Ectodermal cell (in vitro differentiated cells): Measurements from ENCODE around the gene SYT14.

Source experiments
- H3K27ac ChIP-seq: 2 replicates; pipeline ENCODE4 v1.7.0; 2013; ENCODE audit warnings: mild to moderate bottlenecking, low read depth, low read length; ENCODE audit not compliant: insufficient read depth, poor library complexity, severe bottlenecking
- H3K27me3 ChIP-seq: 2 replicates; pipeline ENCODE4 v1.7.0; 2013; ENCODE audit warnings: mild to moderate bottlenecking, low read length; ENCODE audit not compliant: insufficient read depth, control insufficient read depth, poor library complexity, severe bottlenecking
- H3K36me3 ChIP-seq: one replicate; pipeline ENCODE4 v1.7.0; 2013; ENCODE audit warnings: low read length; ENCODE audit not compliant: control insufficient read depth, insufficient read depth
- H3K4me1 ChIP-seq: one replicate; pipeline ENCODE4 v1.7.0; 2013; ENCODE audit warnings: low read length; ENCODE audit not compliant: control insufficient read depth, insufficient read depth
- H3K4me3 ChIP-seq: 2 replicates; pipeline ENCODE4 v1.7.0; 2013; ENCODE audit warnings: low read depth, low read length, control low read depth; ENCODE audit not compliant: insufficient read depth
- H3K9me3 ChIP-seq: 2 replicates; pipeline ENCODE4 v1.7.0; 2013; ENCODE audit warnings: mild to moderate bottlenecking, low read length, moderate library complexity; ENCODE audit not compliant: control insufficient read depth
- WGBS, 2 experiments: methylation state at CpG; one replicate each; pipeline ENCODE4 v1.1.7; 2013; ENCODE audit warnings: missing lambda C conversion rate in 2 of 2; 5-methylcytosine and 5-hydroxymethylcytosine counted together

The SYT14 gene

GRCh38 chr1:210125143-210125542 is 187.1 kb downstream of the SYT14 start:
- Histone ChIP-seq H3K27me3 (no peaks in the 10 kb centered on the region), H3K4me1 (no peaks in the 10 kb centered on the region), H3K36me3 (no peaks in the 10 kb centered on the region), H3K27ac (no peak overlapping the region), H3K4me3 (no peak overlapping the region), H3K9me3 (no peaks in the 10 kb centered on the region)
- 88 to 98% methylated on average over 3 to 4 of the region's 4 CpGs for WGBS, 2 experiments

- H3K4me1 ChIP-seq = no peaks in the 10 kb centered on the region
- H3K27me3 ChIP-seq = no peaks in the 10 kb centered on the region
- H3K36me3 ChIP-seq = no peaks in the 10 kb centered on the region
- H3K9me3 ChIP-seq = no peaks in the 10 kb centered on the region
- 68 to 70% methylated on average over 4 of the region's 4 CpGs for WGBS, 2 experiments
- H3K4me3 ChIP-seq = no peak overlapping the region
- H3K27ac ChIP-seq = no peak overlapping the region
Observed at GRCh38 chr1:210129092-210129491, 191.1 kb downstream of the SYT14 start.

- WGBS, 2 experiments = 90 to 97% methylated on average over 1 to 2 of the region's 2 CpGs
- H3K27ac ChIP-seq = no peak overlapping the region
- no peaks in the 10 kb centered on the region for H3K36me3 ChIP-seq
- no peaks in the 10 kb centered on the region for H3K9me3 ChIP-seq
- H3K4me3 ChIP-seq = no peak overlapping the region
- no peaks in the 10 kb centered on the region for H3K27me3 ChIP-seq
- H3K4me1 ChIP-seq = no peaks in the 10 kb centered on the region
Observed at GRCh38 chr1:210129759-210130158, 191.7 kb downstream of the SYT14 start.

- H3K4me1 ChIP-seq = no peaks in the 10 kb centered on the region
- H3K27me3 ChIP-seq = no peaks in the 10 kb centered on the region
- 63 to 78% methylated on average over 2 to 3 of the region's 3 CpGs for WGBS, 2 experiments
- no peaks in the 10 kb centered on the region for H3K9me3 ChIP-seq
- no peak overlapping the region for H3K27ac ChIP-seq
- no peaks in the 10 kb centered on the region for H3K36me3 ChIP-seq
- H3K4me3 ChIP-seq = no peak overlapping the region
Observed at GRCh38 chr1:210132582-210132981, 194.6 kb downstream of the SYT14 start.

GRCh38 chr1:210143465-210144062 is 205.5 kb downstream of the SYT14 start:
- no peak overlapping the region for H3K27ac ChIP-seq
- H3K9me3 ChIP-seq = no peaks in the 10 kb centered on the region
- H3K27me3 ChIP-seq = no peaks in the 10 kb centered on the region
- no peaks in the 10 kb centered on the region for H3K4me1 ChIP-seq
- WGBS, 2 experiments = 50% methylated on average over 2 of the region's 4 CpGs
- H3K4me3 ChIP-seq = no peak overlapping the region
- H3K36me3 ChIP-seq = no peaks in the 10 kb centered on the region

- Histone ChIP-seq H3K4me1 (no peaks in the 10 kb centered on the region), H3K4me3 (no peak overlapping the region), H3K27ac (no peak overlapping the region), H3K9me3 (no peaks in the 10 kb centered on the region), H3K27me3 (no peaks in the 10 kb centered on the region), H3K36me3 (no peaks in the 10 kb centered on the region)
- 82 to 92% methylated on average over 1 to 2 of the region's 3 CpGs for WGBS, 2 experiments
Observed at GRCh38 chr1:210144736-210145135, 206.7 kb downstream of the SYT14 start.

- Histone ChIP-seq H3K4me1 (no peaks in the 10 kb centered on the region), H3K36me3 (no peaks in the 10 kb centered on the region), H3K9me3 (no peaks in the 10 kb centered on the region), H3K27me3 (no peaks in the 10 kb centered on the region), H3K4me3 (no peak overlapping the region), H3K27ac (no peak overlapping the region)
- WGBS, 2 experiments = 90 to 94% methylated on average over 2 to 3 of the region's 3 CpGs
Observed at GRCh38 chr1:210151052-210151672, 213.1 kb downstream of the SYT14 start.

GRCh38 chr1:210159211-210159610 is 221.2 kb downstream of the SYT14 start:
- Histone ChIP-seq H3K4me3 (no peak overlapping the region), H3K4me1 (peaks cover 8% of the 10 kb centered on the region), H3K27ac (no peak overlapping the region), H3K27me3 (no peaks in the 10 kb centered on the region), H3K36me3 (no peaks in the 10 kb centered on the region), H3K9me3 (no peaks in the 10 kb centered on the region)
- 60 to 72% methylated on average over 1 to 2 of the region's 2 CpGs for WGBS, 2 experiments

GRCh38 chr1:210170220-210170619 is 232.2 kb downstream of the SYT14 start:
- no peak overlapping the region for H3K27ac ChIP-seq
- no peaks in the 10 kb centered on the region for H3K27me3 ChIP-seq
- no peaks in the 10 kb centered on the region for H3K36me3 ChIP-seq
- WGBS, 2 experiments = 95 to 100% methylated on average over 3 to 6 of the region's 7 CpGs
- no peak overlapping the region for H3K4me3 ChIP-seq
- H3K9me3 ChIP-seq = no peaks in the 10 kb centered on the region
- no peaks in the 10 kb centered on the region for H3K4me1 ChIP-seq

- H3K27ac ChIP-seq = no peak overlapping the region
- H3K4me1 ChIP-seq = no peaks in the 10 kb centered on the region
- no peak overlapping the region for H3K4me3 ChIP-seq
- WGBS, 2 experiments = 87 to 94% methylated on average over 8 of the region's 8 CpGs
- no peaks in the 10 kb centered on the region for H3K27me3 ChIP-seq
- no peaks in the 10 kb centered on the region for H3K9me3 ChIP-seq
- H3K36me3 ChIP-seq = no peaks in the 10 kb centered on the region
Observed at GRCh38 chr1:210174133-210174532, 236.1 kb downstream of the SYT14 start.
